Muscle of back (tissue), 13 donors: ENCODE results near the gene C12orf54. TPM values are rescaled to one million over a fixed set of nuclear protein-coding genes. Genes with fewer than 3 reads are reported as not detected.
"Not testable (repeated sequence)": the region's sequence is repeated elsewhere in the genome, so short reads cannot be mapped to it uniquely, and the experiment has no call there.

Experiments used
- DNase-seq, 3 donors: peaks; one replicate each; pipeline versions ENCODE4 v3.0.0 to v3.0.0-alpha.2; 2013
- long read RNA-seq, 9 donors: transcript quantifications; one replicate each; lab custom pipeline, GENCODE V29; 2026
- polyA plus RNA-seq, 10 donors: library from polyadenylated mRNA; unstranded; fragments of 120-200 nt; gene quantifications; one replicate each; pipeline ENCODE4 v1.2.1, GENCODE V29; 2013; ENCODE audit not compliant: insufficient read length in 10 of 10

Gene C12orf54
- polyA plus RNA-seq, result under 1 TPM in 6 of 10 donors, not detected in 4; 0.29 to 0.60 (median 0.43) TPM
- long read RNA-seq, donor 1, result 0 reads
- long read RNA-seq, donor 2, result 0 reads
- long read RNA-seq, donor 3, result 0 reads
- long read RNA-seq, donor 4, result 0 reads
- long read RNA-seq, donor 5, result 0 reads
- long read RNA-seq, donor 6, result 0 reads
- long read RNA-seq, donor 7, result 0 reads
- long read RNA-seq, donor 8, result 0 reads
- long read RNA-seq, donor 9, result 0 reads

GRCh38 chr12:48482198-48482597, at the start of gene C12orf54:
C12orf54 (plus strand) TSS chr12:48482498; CDS start chr12:48483297, 799 bp downstream.
- DNase-seq, result no peak

DNA sequence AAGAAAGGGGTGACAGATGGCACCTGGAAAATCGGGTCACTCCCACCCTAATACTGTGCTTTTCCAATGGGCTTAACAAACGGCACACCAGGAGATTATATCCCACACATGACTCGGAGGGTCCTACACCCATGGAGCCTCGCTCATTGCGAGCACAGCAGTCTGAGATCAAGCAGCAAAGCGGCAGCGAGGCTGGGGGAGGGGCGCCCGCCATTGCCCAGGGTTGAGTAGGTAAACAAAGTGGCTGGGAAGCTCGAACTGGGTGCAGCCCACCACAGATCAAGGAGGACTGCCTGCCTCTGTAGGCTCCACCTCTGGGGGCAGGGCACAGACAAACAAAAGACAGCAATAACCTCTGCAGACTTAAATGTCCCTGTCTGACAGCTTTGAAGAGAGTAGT, 48.3 kb upstream of the C12orf54 start:
- DNase-seq, result not testable (repeated sequence)

DNA sequence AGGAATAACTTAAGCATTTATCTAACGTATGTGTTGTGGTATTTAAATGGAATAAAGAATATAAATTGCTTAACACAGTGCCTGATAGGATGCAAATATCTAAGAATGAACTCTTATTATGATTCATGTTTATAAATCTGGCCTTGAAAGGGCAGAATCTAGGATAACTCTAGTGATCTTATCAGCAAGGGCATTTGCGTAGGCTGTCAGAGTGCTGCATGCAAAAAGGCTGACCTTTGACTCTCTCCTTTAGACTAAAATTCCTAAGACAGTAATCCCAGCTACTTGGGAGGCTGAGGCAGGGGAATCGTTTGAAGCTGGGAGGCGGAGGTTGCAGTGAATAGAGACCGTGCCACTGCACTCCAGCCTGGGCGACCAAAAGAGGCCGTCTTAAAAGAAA, 41.2 kb upstream of the C12orf54 start:
- DNase-seq, result no peak

- no peak for DNase-seq
These were observed 40.0 kb upstream of the C12orf54 start for GRCh38 chr12:48442179-48442847.

GRCh38 chr12:48445538-48445937, 36.8 kb upstream of the C12orf54 start:
- no peak for DNase-seq

DNA sequence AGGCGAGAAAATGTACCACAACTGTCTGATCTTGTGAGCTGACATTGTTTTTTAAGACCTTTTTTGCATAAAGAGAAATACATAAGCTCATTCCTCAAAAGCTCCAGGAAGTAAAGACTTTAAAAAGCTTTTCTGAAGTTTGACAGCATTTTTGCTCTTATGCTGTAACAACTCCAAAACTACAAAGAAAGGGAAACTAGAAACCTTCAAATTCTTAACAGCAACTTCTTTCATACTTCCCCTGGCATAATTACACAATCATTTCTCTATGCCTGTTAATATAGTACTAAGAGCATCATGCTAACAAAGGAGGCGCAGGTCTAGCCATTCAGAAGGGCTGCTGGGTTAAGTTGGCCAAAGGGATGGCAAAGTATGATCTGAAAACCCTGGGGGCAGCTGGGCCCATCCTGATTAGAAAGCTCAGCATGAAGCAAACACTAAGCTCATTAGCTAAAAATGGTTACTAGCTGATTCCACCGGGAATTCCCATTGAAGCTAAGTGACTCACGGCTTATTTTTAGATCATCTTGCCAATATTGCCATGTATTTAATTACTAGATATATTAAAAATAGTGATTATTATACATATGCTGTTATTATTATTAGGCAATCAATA, 36.0 kb upstream of the C12orf54 start:
- DNase-seq, result no peak

DNA sequence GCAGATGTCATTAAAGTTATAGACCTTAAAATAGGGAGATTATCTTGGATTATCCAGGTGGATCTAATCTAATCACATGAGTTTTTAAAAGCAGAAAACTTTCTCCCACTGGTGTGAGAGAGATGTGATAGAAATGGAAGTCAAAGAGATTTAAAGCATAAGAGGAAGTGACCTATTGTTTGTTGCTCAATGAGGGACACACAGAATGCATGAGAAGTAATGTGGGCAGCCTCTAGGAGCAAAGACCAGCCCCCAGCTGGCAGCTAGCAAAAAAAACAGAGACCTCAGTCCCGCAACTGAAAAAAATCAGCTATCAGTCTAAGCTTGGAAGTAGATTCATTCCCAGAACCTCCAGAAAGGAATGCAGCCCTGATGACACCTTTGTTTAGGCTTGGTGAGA, 34.5 kb upstream of the C12orf54 start:
- no peak for DNase-seq

DNA sequence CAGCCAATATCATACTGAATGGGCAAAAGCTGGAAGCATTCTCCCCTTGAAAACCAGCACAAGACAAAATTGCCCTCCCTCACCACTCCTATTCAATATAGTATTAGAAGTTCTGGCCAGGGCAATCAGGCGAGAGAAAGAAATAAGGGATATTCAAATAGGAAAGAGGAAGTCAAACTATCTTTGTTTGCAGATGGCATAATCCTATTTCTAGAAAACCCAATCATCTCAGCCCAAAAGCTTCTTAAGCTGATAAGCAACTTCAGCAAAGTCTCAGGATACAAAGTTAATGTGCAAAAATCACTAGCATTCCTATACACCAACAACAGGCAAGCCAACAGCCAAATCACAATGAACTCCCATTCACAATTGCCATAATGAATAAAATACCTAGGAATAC, 30.9 kb upstream of the C12orf54 start:
- DNase-seq, result no peak

- DNase-seq, result not testable (repeated sequence)
These were observed 29.3 kb upstream of the C12orf54 start for GRCh38 chr12:48452961-48453360.

GRCh38 chr12:48454667-48455066, 27.6 kb upstream of the C12orf54 start:
- peak in 2 of 3 donors; percentile 8 to 36 for DNase-seq

GRCh38 chr12:48455116-48455515, 27.2 kb upstream of the C12orf54 start:
- no peak for DNase-seq

GRCh38 chr12:48459259-48459658, 23.0 kb upstream of the C12orf54 start:
- DNase-seq, result no peak

- not testable (repeated sequence) for DNase-seq
These were observed 13.3 kb upstream of the C12orf54 start for GRCh38 chr12:48469027-48469426.

- DNase-seq, result no peak
These were observed 10.0 kb upstream of the C12orf54 start, which contains the start of gene ANP32D for GRCh38 chr12:48472259-48472658. ANP32D (plus strand) TSS chr12:48472559; CDS start chr12:48472665, 106 bp downstream.

DNA sequence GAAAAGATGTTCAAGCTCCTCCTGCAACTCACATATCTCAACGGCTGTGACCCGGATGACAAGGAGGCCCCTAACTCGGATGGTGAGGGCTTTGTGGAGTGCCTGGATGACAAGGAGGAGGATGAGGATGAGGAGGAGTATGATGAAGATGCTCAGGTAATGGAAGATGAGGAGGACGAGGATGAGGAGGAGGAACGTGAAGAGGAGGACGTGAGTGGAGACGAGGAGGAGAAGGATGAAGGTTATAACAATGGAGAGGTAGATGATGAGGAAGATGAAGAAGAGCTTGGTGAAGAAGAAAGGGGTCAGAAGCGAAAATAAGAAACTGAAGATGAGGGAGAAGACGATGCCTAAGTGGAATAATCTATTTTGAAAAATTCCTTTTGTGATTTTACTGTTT, 9.2 kb upstream of the C12orf54 start:
- no peak for DNase-seq

DNA sequence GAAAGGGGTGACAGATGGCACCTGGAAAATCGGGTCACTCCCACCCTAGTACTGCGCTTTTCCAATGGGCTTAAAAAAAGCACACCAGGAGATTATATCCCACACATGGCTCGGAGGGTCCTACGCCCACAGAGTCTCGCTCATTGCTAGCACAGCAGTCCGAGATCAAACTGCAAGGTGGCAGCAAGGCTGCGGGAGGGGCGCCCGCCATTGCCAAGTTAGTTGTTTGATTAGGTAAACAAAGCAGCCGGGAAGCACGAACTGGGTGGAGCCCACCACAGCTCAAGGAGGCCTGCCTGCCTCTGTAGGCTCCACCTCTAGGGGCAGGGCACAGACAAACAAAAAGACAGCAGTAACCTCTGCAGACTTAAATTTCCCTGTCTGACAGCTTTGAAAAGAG, 7.8 kb upstream of the C12orf54 start:
- DNase-seq, result not testable (repeated sequence)

DNA sequence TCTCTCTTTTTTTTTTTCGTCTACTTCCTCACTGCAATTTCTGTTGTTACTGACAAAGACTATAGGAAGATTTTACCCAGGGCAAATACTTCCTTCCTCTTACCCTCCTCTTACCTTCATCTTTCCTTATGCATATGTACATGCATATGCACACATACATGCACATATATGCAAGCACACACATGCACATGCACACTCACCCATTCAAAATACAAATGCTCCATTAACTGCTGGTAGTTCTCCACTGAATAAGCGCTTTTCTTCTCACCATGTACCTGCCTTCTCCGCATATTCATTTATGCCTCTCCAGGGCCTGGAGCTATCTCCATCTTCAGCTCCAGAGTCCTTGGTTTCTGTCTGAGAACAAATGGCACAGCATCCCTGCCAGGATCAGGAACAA, 632 bp downstream of the C12orf54 start:
- no peak for DNase-seq

DNA sequence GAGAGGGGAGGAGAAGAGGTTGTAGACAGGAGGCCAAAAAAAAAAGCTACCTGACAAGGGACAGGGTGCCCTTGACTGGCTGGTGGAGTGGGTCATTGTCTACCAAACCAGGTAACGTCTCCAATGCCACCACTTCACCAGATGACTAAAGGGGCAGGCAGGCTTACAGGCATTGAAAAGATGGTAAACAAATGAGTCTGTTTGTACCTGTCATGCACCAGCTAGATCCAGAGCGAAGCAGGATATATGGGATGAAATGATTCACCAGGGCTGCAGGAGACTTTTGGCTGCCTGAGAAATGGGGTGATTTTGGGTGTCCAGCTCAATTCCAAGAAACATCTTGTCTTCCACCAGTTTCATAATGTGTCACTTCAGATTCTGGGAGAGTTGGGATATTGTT, 4.0 kb downstream of the C12orf54 start:
- no peak for DNase-seq

GRCh38 chr12:48486679-48487078, 4.4 kb downstream of the C12orf54 start:
- no peak for DNase-seq

GRCh38 chr12:48489012-48489411, 6.7 kb downstream of the C12orf54 start:
- peak in 1 of 3 donors; percentile 1 for DNase-seq

- DNase-seq, result not testable (repeated sequence)
These were observed 7.2 kb downstream of the C12orf54 start for GRCh38 chr12:48489456-48489855.

DNA sequence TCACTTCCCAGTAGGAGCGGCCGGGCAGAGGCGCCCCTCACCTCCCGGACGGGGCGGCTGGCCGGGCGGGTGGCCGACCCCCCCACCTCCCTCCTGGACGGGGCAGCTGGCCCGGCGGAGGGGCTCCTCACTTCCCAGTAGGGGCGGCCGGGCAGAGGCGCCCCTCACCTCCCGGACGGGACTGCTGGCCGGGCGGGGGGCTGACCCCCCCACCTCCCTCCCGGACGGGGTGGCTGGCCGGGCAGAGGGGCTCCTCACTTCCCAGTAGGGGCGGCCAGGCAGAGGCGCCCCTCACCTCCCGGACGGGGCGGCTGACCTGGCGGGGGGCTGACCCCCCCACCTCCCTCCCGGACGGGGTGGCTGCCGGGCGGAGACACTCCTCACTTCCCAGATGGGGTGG, 18.0 kb downstream of the C12orf54 start:
- DNase-seq, result not testable (repeated sequence)

DNA sequence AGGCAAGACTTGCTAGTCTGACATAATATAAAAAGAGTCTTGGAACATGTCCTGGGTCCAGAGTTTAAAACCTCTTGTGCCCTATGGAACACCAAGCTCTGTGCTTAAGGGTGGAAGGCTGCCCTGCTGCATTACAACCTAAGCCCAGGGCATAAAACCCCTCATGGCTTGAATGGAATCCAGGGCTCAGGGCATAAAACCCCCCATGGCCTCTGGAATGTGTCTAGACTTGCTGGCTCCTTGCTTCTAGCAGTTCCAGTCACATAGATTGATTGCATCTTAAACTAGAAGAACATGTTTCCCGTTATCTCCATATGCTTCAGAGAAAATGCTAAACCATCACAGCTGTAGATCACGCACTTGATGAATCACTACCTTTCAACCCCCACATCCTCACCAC, 24.5 kb downstream of the C12orf54 start:
- DNase-seq, result not testable (repeated sequence)
